ENCODE measurements around the gene BBIP1. TPM values are rescaled to one million over a fixed set of nuclear protein-coding genes. Genes with fewer than 3 reads are reported as not detected.
A peak's percentile ranks its signal among the peaks of the same experiment; 100 is the strongest.

BBIP1 gene
- total RNA-seq, 1 experiment from 2014 or later: 16.7 TPM

DNA sequence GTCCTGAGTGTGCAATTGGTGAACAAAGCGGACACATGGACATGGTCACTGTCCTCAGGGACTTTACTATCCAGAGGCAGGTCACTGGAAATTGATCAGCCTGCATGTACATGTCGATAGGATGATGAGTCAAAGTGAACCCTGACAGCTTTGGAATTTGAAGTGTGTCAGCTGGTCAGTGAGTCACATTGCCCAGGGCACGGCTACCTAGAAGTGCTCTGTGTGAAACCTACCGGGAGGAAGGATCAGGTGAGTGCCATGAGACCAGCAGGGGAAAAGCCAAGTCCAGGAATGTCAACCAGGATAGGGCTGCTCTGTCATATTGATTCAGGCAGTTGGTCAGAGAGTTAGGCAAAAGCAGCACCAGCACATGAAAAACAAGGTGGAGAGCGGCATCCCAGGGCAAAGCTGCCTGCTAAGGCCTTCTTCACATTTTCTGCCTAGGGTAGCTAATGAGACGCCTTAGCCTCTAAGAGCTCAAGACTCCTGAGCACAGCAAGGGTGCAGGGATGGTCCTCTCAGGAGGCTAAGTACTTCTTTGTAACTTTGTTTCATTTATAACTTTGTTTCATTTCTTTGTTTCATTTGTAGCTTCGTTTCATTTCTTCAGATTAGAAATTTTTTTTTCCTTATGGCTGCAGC lies 66.6 kb downstream of the BBIP1 start:
- peaks cover 10% of the 10 kb centered on the region for H3K4me1 Mint-ChIP-seq (ENCODE audit: low read depth, unreplicated experiment)
- H3K27ac Mint-ChIP-seq (ENCODE audit: unreplicated experiment): peak overlapping the region; percentile 48
- no peaks in the 10 kb centered on the region for H3K9me3 Mint-ChIP-seq (ENCODE audit: unreplicated experiment)
- H3K4me1 ChIP-seq: peaks cover 12% of the 10 kb centered on the region
- intact Hi-C loops (cut with micrococcal nuclease; ENCODE audit: unreplicated experiment): no loop called here
- H3K9me3 ChIP-seq: no peaks in the 10 kb centered on the region
- H3K36me3 Mint-ChIP-seq (ENCODE audit: insufficient read depth, unreplicated experiment): peaks cover 3% of the 10 kb centered on the region
- ChIA-PET CTCF (no interaction called here), POLR2A (interaction anchor here (1.8 kb wide), 1 partner anchor 19 kb away, joined by 3 read pairs; the partner anchor contains the start of gene PDCD4)
- no TSS peak for BruUV-seq (replicated peaks)
- H3K4me3 ChIP-seq (ENCODE audit: low read depth, low read length): no peak overlapping the region
- H3K36me3 ChIP-seq (ENCODE audit: control insufficient read depth, insufficient read depth, low read length): no peaks in the 10 kb centered on the region
- no peaks in the 10 kb centered on the region for H3K27me3 Mint-ChIP-seq (ENCODE audit: insufficient read depth, unreplicated experiment)
- H3K4me3 Mint-ChIP-seq (ENCODE audit: unreplicated experiment): no peak overlapping the region
- TF ChIP-seq, protein P1, sequence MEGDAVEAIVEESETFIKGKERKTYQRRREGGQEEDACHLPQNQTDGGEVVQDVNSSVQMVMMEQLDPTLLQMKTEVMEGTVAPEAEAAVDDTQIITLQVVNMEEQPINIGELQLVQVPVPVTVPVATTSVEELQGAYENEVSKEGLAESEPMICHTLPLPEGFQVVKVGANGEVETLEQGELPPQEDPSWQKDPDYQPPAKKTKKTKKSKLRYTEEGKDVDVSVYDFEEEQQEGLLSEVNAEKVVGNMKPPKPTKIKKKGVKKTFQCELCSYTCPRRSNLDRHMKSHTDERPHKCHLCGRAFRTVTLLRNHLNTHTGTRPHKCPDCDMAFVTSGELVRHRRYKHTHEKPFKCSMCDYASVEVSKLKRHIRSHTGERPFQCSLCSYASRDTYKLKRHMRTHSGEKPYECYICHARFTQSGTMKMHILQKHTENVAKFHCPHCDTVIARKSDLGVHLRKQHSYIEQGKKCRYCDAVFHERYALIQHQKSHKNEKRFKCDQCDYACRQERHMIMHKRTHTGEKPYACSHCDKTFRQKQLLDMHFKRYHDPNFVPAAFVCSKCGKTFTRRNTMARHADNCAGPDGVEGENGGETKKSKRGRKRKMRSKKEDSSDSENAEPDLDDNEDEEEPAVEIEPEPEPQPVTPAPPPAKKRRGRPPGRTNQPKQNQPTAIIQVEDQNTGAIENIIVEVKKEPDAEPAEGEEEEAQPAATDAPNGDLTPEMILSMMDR (IDR thresholded peaks at IDR 0.05; ENCODE audit: insufficient read depth in 1 of 2, low read depth in 1 of 2, low read length in 1 of 2, severe bottlenecking in 1 of 2, unreplicated experiment in 1 of 2): no peak
- no peak for DNase-seq
- H3K27me3 ChIP-seq (replicated peaks; ENCODE audit: control insufficient read depth, insufficient read depth, low read length): no peaks in the 10 kb centered on the region

DNA sequence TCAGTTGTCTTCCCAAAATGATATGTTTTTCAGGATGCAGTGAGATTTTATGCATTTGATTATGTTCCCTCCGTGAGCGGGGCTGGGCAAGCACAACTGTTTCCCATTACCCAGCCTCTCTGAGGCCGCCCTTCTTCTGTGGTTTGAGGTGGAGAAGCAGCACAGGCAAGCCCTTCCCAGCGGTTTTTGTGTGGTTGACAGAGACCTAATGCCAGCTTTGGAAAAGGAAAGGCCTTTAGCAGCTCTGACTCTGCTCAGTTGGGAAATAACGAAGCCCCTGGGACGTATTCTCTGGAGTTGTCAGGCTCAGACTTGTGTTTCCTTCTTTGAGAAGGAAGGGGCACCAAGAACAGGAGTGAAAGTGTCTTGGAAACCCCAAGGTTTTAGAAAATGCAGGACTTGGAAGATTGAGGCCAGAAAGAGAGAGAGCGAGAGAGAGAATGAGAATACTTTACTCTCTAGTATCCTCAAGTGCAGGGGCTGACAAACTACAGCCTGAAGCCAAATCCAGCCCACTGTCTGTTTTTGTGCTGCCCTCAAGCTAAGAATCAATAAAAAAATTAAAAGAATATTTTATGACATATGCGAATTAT lies 67.9 kb downstream of the BBIP1 start:
- no peaks in the 10 kb centered on the region for H3K27me3 Mint-ChIP-seq (ENCODE audit: insufficient read depth, unreplicated experiment)
- TF ChIP-seq, protein P1 (IDR thresholded peaks at IDR 0.05; ENCODE audit: insufficient read depth in 1 of 2, low read depth in 1 of 2, low read length in 1 of 2, severe bottlenecking in 1 of 2, unreplicated experiment in 1 of 2): no peak
- no peak overlapping the region for H3K4me3 Mint-ChIP-seq (ENCODE audit: unreplicated experiment)
- no peaks in the 10 kb centered on the region for H3K36me3 Mint-ChIP-seq (ENCODE audit: insufficient read depth, unreplicated experiment)
- BruUV-seq (replicated peaks): no TSS peak
- Histone ChIP-seq H3K9me3 (no peaks in the 10 kb centered on the region), H3K27me3 (replicated peaks; ENCODE audit: control insufficient read depth, insufficient read depth, low read length) (no peaks in the 10 kb centered on the region), H3K36me3 (ENCODE audit: control insufficient read depth, insufficient read depth, low read length) (no peaks in the 10 kb centered on the region), H3K4me1 (peaks cover 14% of the 10 kb centered on the region), H3K4me3 (ENCODE audit: low read depth, low read length) (no peak overlapping the region)
- no peak for DNase-seq
- peaks cover 13% of the 10 kb centered on the region for H3K4me1 Mint-ChIP-seq (ENCODE audit: low read depth, unreplicated experiment)
- H3K9me3 Mint-ChIP-seq (ENCODE audit: unreplicated experiment): no peaks in the 10 kb centered on the region
- POLR2A ChIA-PET: no interaction called here
- intact Hi-C loops (cut with micrococcal nuclease; ENCODE audit: unreplicated experiment): no loop called here
- CTCF ChIA-PET: no interaction called here
- no peak overlapping the region for H3K27ac Mint-ChIP-seq (ENCODE audit: unreplicated experiment)

DNA sequence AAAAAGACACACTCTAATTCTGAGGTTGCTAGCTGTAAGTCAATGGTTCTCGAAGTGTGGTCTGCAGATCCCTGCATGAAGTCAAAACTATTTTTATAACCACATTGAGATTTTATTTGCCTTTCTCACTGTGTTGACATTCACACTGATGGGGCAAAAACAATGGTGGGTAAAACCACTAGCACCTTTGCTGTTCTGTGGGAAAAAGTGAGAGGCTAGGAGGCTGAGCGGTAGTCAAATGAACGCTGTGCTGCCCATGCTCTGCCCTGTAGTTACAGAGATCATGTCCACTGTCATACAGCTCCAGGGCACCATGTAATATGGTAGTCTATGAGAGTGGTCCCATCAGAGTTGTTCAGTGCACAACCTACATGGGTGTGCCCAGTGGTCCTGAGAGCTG lies 68.9 kb downstream of the BBIP1 start:
- BruUV-seq (replicated peaks): no TSS peak
- Mint-ChIP-seq H3K9me3 (ENCODE audit: unreplicated experiment) (no peaks in the 10 kb centered on the region), H3K27me3 (ENCODE audit: insufficient read depth, unreplicated experiment) (no peaks in the 10 kb centered on the region), H3K4me1 (ENCODE audit: low read depth, unreplicated experiment) (peaks cover 20% of the 10 kb centered on the region), H3K27ac (ENCODE audit: unreplicated experiment) (no peak overlapping the region), H3K4me3 (ENCODE audit: unreplicated experiment) (no peak overlapping the region), H3K36me3 (ENCODE audit: insufficient read depth, unreplicated experiment) (no peaks in the 10 kb centered on the region)
- CTCF ChIA-PET: no interaction called here
- Histone ChIP-seq H3K4me1 (peaks cover 24% of the 10 kb centered on the region), H3K9me3 (no peaks in the 10 kb centered on the region), H3K27me3 (replicated peaks; ENCODE audit: control insufficient read depth, insufficient read depth, low read length) (no peaks in the 10 kb centered on the region), H3K4me3 (ENCODE audit: low read depth, low read length) (no peak overlapping the region), H3K36me3 (ENCODE audit: control insufficient read depth, insufficient read depth, low read length) (no peaks in the 10 kb centered on the region)
- TF ChIP-seq, protein P1 (IDR thresholded peaks at IDR 0.05; ENCODE audit: insufficient read depth in 1 of 2, low read depth in 1 of 2, low read length in 1 of 2, severe bottlenecking in 1 of 2, unreplicated experiment in 1 of 2): no peak
- intact Hi-C loops (cut with micrococcal nuclease; ENCODE audit: unreplicated experiment): no loop called here
- no peak for DNase-seq
- POLR2A ChIA-PET: no interaction called here

Other genes starting within 250 kb of the BBIP1 start
- gene PDCD4, start 47.3 kb downstream of the BBIP1 start, total RNA-seq (2022): 65.5 and 66.1 TPM in 2 replicates
- 36.1 and 38.5 TPM in 2 replicates for gene SHOC2, start 424 bp upstream of the BBIP1 start, total RNA-seq (2022)
- gene ADRA2A, start 157.8 kb upstream of the BBIP1 start, total RNA-seq (2022): 0.67 and 0.70 TPM in 2 replicates

All from Caco-2 (cell line).